B cell (primary cell): ENCODE data around the gene SCGB2A2. TPM values are rescaled to one million over a fixed set of nuclear protein-coding genes. Genes with fewer than 3 reads are reported as not detected.

Source experiments
- ATAC-seq: fragments of 200-7000 bp; cut with Tn5 transposase; one replicate; pipeline ENCODE4 v1.10.0; 2021; ENCODE audit warnings: low read depth, mild to moderate bottlenecking, moderate number of reproducible peaks, moderate library complexity
- CTCF ChIA-PET: fragments of 350-600 bp; sonication (Branson Sonifier 250); formaldehyde crosslinking; loops from one replicate; lab custom pipeline; 2021; ENCODE audit warnings: antibody characterized with exemption, inconsistent platforms; lab: Charles Lee
- POLR2A ChIA-PET: fragments of 350-600 bp; sonication (Branson Sonifier 250); formaldehyde crosslinking; loops from one replicate; lab custom pipeline; 2021; ENCODE audit warnings: antibody characterized with exemption; lab: Charles Lee
- DNase-seq: peaks from one replicate; pipeline ENCODE4 v3.0.0; 2013
- H2AFZ ChIP-seq: 2 replicates; pipeline ENCODE4 v1.6.1; 2012; ENCODE audit warnings: mild to moderate bottlenecking, low read depth, low read length; ENCODE audit not compliant: insufficient read depth, poor library complexity, severe bottlenecking
- H3K27ac ChIP-seq, 2 donors: 1 replicate in 1 of 2; 2 replicates in 1 of 2; pipeline ENCODE4 v1.5.1; 2012 to 2013; ENCODE audit warnings: low read length in 2 of 2, mild to moderate bottlenecking in 2 of 2, moderate library complexity in 1 of 2
- H3K27me3 ChIP-seq, 4 experiments: fragments of 200-600 bp in 1 of 4; sonication (generic) in 1 of 4; replicated peaks in 1 of 4; 1 replicate in 2 of 4; 2 replicates in 2 of 4; pipeline versions ENCODE4 v1.6.1 to v1.7.0; 2013 to 2016; ENCODE audit warnings: low read length in 3 of 4, mild to moderate bottlenecking in 2 of 4, mixed read lengths in 1 of 4, moderate library complexity in 1 of 4; ENCODE audit not compliant: insufficient read depth in 4 of 4, control insufficient read depth in 3 of 4; ENCODE audit errors: control extremely low read depth in 1 of 4
- H3K36me3 ChIP-seq, 2 experiments: replicated peaks in 1 of 2; 1 replicate in 1 of 2; 2 replicates in 1 of 2; pipeline versions ENCODE4 v1.6.1 to v1.7.1; 2013; ENCODE audit warnings: low read length in 1 of 2; ENCODE audit not compliant: insufficient read depth in 2 of 2, control insufficient read depth in 1 of 2; ENCODE audit errors: control extremely low read depth in 1 of 2, extremely low read depth in 1 of 2
- H3K4me1 ChIP-seq, 2 donors: fragments of 200-600 bp in 1 of 2; sonication (generic) in 1 of 2; 1 replicate in 1 of 2; 2 replicates in 1 of 2; pipeline versions ENCODE4 v1.5.1 to v1.6.1; 2013 to 2017; ENCODE audit warnings: low read length in 2 of 2; ENCODE audit not compliant: control insufficient read depth in 2 of 2, insufficient read depth in 2 of 2
- H3K4me2 ChIP-seq: replicated peaks from 2 replicates; pipeline ENCODE3; 2012; ENCODE audit warnings: mild to moderate bottlenecking, low read depth, low read length; ENCODE audit not compliant: poor library complexity, severe bottlenecking
- H3K4me3 ChIP-seq, 5 experiments: fragments of 200-600 bp in 1 of 5; sonication (generic) in 1 of 5; 1 replicate in 3 of 5; 2 replicates in 2 of 5; pipeline versions ENCODE4 v1.5.1 to v1.7.0; 2011 to 2016; ENCODE audit warnings: low read length in 4 of 5, mild to moderate bottlenecking in 4 of 5, low read depth in 2 of 5, control low read depth in 1 of 5, moderate library complexity in 1 of 5; ENCODE audit not compliant: insufficient read depth in 1 of 5; ENCODE audit errors: control extremely low read depth in 1 of 5, extremely low read depth in 1 of 5
- H3K79me2 ChIP-seq: fragments of 200-600 bp; sonication (generic); one replicate; pipeline ENCODE4 v1.6.0; 2016; ENCODE audit warnings: low read length; ENCODE audit not compliant: control insufficient read depth, insufficient read depth
- H3K9ac ChIP-seq: fragments of 200-600 bp; sonication (generic); 2 replicates; pipeline ENCODE4 v1.6.1; 2017; ENCODE audit warnings: mild to moderate bottlenecking, low read length, moderate library complexity
- H3K9me3 ChIP-seq, 3 donors: one replicate each; pipeline versions ENCODE4 v1.6.1 to v1.7.1; 2013; ENCODE audit warnings: low read length in 2 of 3; ENCODE audit not compliant: control insufficient read depth in 2 of 3, insufficient read depth in 1 of 3; ENCODE audit errors: control extremely low read depth in 1 of 3
- H4K20me1 ChIP-seq: 2 replicates; pipeline ENCODE4 v1.6.0; 2012; ENCODE audit warnings: mild to moderate bottlenecking, low read length; ENCODE audit not compliant: insufficient read depth, control insufficient read depth, poor library complexity, severe bottlenecking
- H3K27ac Mint-ChIP-seq: one replicate; pipeline ENCODE4 v1.8.0; 2021; ENCODE audit warnings: mixed read lengths
- H3K27me3 Mint-ChIP-seq: one replicate; pipeline ENCODE4 v1.8.0; 2021; ENCODE audit warnings: mixed read lengths
- H3K4me1 Mint-ChIP-seq: one replicate; pipeline ENCODE4 v1.8.0; 2021; ENCODE audit warnings: mixed read lengths
- H3K4me3 Mint-ChIP-seq: one replicate; pipeline ENCODE4 v1.8.0; 2021; ENCODE audit warnings: mixed read lengths
- H3K9me3 Mint-ChIP-seq: one replicate; pipeline ENCODE4 v1.8.0; 2022; ENCODE audit warnings: mixed read lengths; ENCODE audit not compliant: insufficient read depth
- CTCF ChIP-seq: fragments of 200-600 bp; IDR thresholded peaks from one replicate; pipeline ENCODE4 v1.8.0; 2022; ENCODE audit warnings: antibody characterized with exemption, mild to moderate bottlenecking
- EZH2 ChIP-seq: IDR thresholded peaks from 2 replicates; pipeline ENCODE4 v1.6.1; 2012; ENCODE audit warnings: borderline replicate concordance, low read depth, mild to moderate bottlenecking, moderate library complexity, low read length; ENCODE audit not compliant: insufficient read depth, poor library complexity, severe bottlenecking
- WGBS: methylation state at CpG from one replicate; pipeline ENCODE4 v1.1.5; 2013; ENCODE audit warnings: missing lambda C conversion rate; ENCODE audit not compliant: insufficient coverage; 5-methylcytosine and 5-hydroxymethylcytosine counted together
- intact Hi-C: fragments of 100-400 bp; cut with micrococcal nuclease; formaldehyde crosslinking; loops from one replicate; pipeline ENCODE4 v1.10.0; 2022
- polyA plus RNA-seq: library from polyadenylated mRNA; depleted of rRNA; stranded (reverse); fragments of >200 nt; gene quantifications from 2 replicates; pipeline ENCODE4 v1.2.3, GENCODE V29; 2012
- total RNA-seq, 2 donors: library from RNA; stranded (reverse); fragments of 120-200 nt in 1 of 2; gene quantifications; 1 replicate in 1 of 2; 2 replicates in 1 of 2; pipeline versions ENCODE4 v1.2.3 to v1.2.4, GENCODE V29; 2013 to 2022

The SCGB2A2 gene
- total and polyA plus RNA-seq, 2 donors (not counting 1 experiment from before 2014, with no cell fraction given) = not detected

- H3K4me2 ChIP-seq = no peak overlapping the region
- intact Hi-C loops = no loop called here
- H3K79me2 ChIP-seq = no peaks in the 10 kb centered on the region
- DNase-seq (no peak), ATAC-seq (no peak)
- H3K4me1 ChIP-seq = no peaks in the 10 kb centered on the region
- TF ChIP-seq CTCF (no peak), EZH2 (no peak)
- Mint-ChIP-seq H3K4me1 (no peaks in the 10 kb centered on the region), H3K9me3 (no peaks in the 10 kb centered on the region), H3K27me3 (peaks cover 56% of the 10 kb centered on the region), H3K4me3 (no peak overlapping the region), H3K27ac (no peak overlapping the region)
- no peak overlapping the region for H3K9ac ChIP-seq
- no peaks in the 10 kb centered on the region for H3K9me3 ChIP-seq
- CTCF ChIA-PET = no interaction called here
- no CpG with 5 or more reads among the region's 2 CpGs for WGBS
- H3K36me3 ChIP-seq = no peaks in the 10 kb centered on the region
- POLR2A ChIA-PET = no interaction called here
- no peak overlapping the region for H3K27ac ChIP-seq
- peaks cover 0 to 17% (median 2%) of the 10 kb centered on the region in 4 experiments for H3K27me3 ChIP-seq
- H3K4me3 ChIP-seq = no peak overlapping the region
- H2AFZ ChIP-seq = no peak overlapping the region
- H4K20me1 ChIP-seq = no peaks in the 10 kb centered on the region
Measured at GRCh38 chr11:62236187-62236586, 33.8 kb upstream of the SCGB2A2 start.

GRCh38 chr11:62237499-62237898, 32.5 kb upstream of the SCGB2A2 start:
- Histone ChIP-seq H2AFZ (no peak overlapping the region), H3K4me2 (no peak overlapping the region), H4K20me1 (no peaks in the 10 kb centered on the region), H3K4me3 (no peak overlapping the region), H3K4me1 (no peaks in the 10 kb centered on the region), H3K27me3 (peaks cover 0 to 25% (median 2%) of the 10 kb centered on the region in 4 experiments), H3K27ac (no peak overlapping the region), H3K9me3 (no peaks in the 10 kb centered on the region), H3K9ac (no peak overlapping the region), H3K79me2 (no peaks in the 10 kb centered on the region), H3K36me3 (no peaks in the 10 kb centered on the region)
- intact Hi-C loops = no loop called here
- Mint-ChIP-seq H3K9me3 (no peaks in the 10 kb centered on the region), H3K4me1 (no peaks in the 10 kb centered on the region), H3K27me3 (peaks cover 51% of the 10 kb centered on the region), H3K4me3 (no peak overlapping the region), H3K27ac (no peak overlapping the region)
- no peak for TF ChIP-seq EZH2
- no peak for TF ChIP-seq CTCF
- CTCF ChIA-PET = no interaction called here
- DNase-seq = no peak
- POLR2A ChIA-PET = no interaction called here
- ATAC-seq = no peak
- 44% methylated on average over 2 of the region's 4 CpGs for WGBS
